ENCODE results near the gene CNOT10. TPM values are rescaled to one million over a fixed set of nuclear protein-coding genes. Genes with fewer than 3 reads are reported as not detected.

CNOT10 gene
- total RNA-seq, 6 experiments from 2014 or later: 10.6 to 36.3 (median 12.5) TPM

GRCh38 chr3:32821686-32822296 lies 136.8 kb downstream of the CNOT10 start:
- Histone ChIP-seq H3K36me3 (no peaks in the 10 kb centered on the region), H3K9me3 (no peaks in the 10 kb centered on the region), H3K4me3 (no peak overlapping the region), H3K27ac (no peak overlapping the region), H3K27me3 (peaks cover 6 to 48% of the 10 kb centered on the region in 2 donors), H3K4me1 (peaks cover 0 to 16% (median 0%) of the 10 kb centered on the region in 4 donors)
- DNase-seq: peak in 1 of 3 donors; percentile 28
- intact Hi-C loops (cut with DNase I): no loop called here
- peak; percentile 38 to 69 (median 51) for ATAC-seq
- 37% methylated on average over 11 of the region's 44 CpGs for WGBS (ENCODE audit: insufficient coverage, low coverage, low lambda C conversion rate, missing lambda C conversion rate)
- TF ChIP-seq CTCF (IDR thresholded peaks at IDR 0.05) (no peak), POLR2A (IDR thresholded peaks at IDR 0.05) (no peak)

DNA sequence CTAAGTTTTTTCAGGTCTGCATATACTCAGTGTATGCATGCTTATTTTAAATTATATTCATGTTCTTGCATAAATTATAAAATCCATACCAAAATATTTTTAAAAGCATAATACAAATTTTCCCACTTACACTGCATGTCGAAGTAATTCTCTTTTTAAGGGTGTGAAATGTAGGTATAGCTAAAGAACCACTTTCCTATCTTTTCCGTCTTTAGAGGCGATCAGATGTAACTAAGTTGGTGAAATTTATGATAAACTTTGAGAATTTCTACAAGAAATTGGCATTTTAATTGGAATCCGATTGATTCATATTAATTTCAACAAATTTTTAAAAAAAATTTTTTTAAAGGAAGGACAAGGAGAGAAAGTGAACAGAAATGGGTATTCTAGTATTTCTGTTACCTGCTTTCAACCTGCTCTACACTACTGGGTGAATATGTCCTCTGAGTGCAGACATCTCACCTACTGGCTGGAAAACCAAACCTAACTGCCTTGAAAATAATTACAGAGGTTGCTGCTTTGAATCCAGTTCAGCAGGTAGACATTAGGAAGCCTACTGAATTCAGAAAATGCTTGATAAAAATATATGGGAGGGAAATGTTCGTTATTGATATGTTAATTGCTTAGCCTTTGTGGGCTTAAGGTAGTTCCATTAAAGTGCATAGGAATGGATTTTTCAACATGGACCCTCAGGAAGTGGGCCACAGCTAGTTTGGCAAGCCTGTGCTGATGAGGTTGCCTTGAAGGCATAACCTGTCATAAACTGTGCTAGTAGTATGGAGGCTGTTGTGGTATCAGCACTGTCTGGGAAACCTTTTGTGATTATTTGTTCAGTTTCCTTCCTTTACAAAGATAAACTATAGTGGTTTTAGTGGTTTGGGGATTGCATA lies 137.9 kb downstream of the CNOT10 start:
- WGBS (ENCODE audit: insufficient coverage, low coverage, low lambda C conversion rate, missing lambda C conversion rate): 74% methylated on average over 5 of the region's 5 CpGs
- no peak for TF ChIP-seq CTCF (IDR thresholded peaks at IDR 0.05)
- no peak for TF ChIP-seq POLR2A (IDR thresholded peaks at IDR 0.05)
- Histone ChIP-seq H3K4me1 (peaks cover 0 to 6% (median 0%) of the 10 kb centered on the region in 4 donors), H3K36me3 (no peaks in the 10 kb centered on the region), H3K4me3 (no peak overlapping the region), H3K27ac (no peak overlapping the region), H3K9me3 (no peaks in the 10 kb centered on the region), H3K27me3 (peaks cover under 1 to 37% of the 10 kb centered on the region in 2 donors)
- DNase-seq (no peak), ATAC-seq (no peak)
- intact Hi-C loops (cut with DNase I): no loop called here

Other genes with a start within 250 kb of the CNOT10 start
- 10 to 100 TPM; 45.2 to 69.1 (median 57.2) TPM for gene CMTM6, start 182.3 kb upstream of the CNOT10 start, total RNA-seq
- gene DYNC1LI1, start 114.3 kb upstream of the CNOT10 start, total RNA-seq: 10 to 100 TPM in 4 of 6 experiments, 1 to 10 TPM in 2; 7.6 to 16.9 (median 12.6) TPM
- not detected for gene TRIM71, start 132.8 kb downstream of the CNOT10 start, total RNA-seq